Inflammatory macrophage treated with lipopolysaccharide for 4 hours (primary cell): ENCODE measurements around the gene RHBDF2.
A peak's percentile ranks its signal among the peaks of the same experiment; 100 is the strongest.
"Not testable (repeated sequence)": the region's sequence is repeated elsewhere in the genome, so short reads cannot be mapped to it uniquely, and the experiment has no call there.

Experiments
- DNase-seq: peaks from one replicate; pipeline ENCODE4 v3.0.0-alpha.2; 2020

Gene RHBDF2

GRCh38 chr17:76537578-76538280 is 36.5 kb upstream of the RHBDF2 start, which contains the start of gene CYGB:
Gene CYGB (minus strand): TSS chr17:76537709. CDS start chr17:76537542, 167 bp downstream.
- no peak for DNase-seq

- no peak for DNase-seq
Measured at GRCh38 chr17:76537288-76537577, 36.0 kb upstream of the RHBDF2 start.

GRCh38 chr17:76536511-76537287 is 35.5 kb upstream of the RHBDF2 start:
- no peak for DNase-seq

- no peak for DNase-seq
Measured at GRCh38 chr17:76535788-76536510, 34.7 kb upstream of the RHBDF2 start.

GRCh38 chr17:76534831-76535732 is 33.9 kb upstream of the RHBDF2 start:
- no peak for DNase-seq

- not testable (repeated sequence) for DNase-seq
Measured at GRCh38 chr17:76533640-76534359, 32.6 kb upstream of the RHBDF2 start.

- no peak for DNase-seq
Measured at GRCh38 chr17:76532072-76532651, 30.9 kb upstream of the RHBDF2 start.

- DNase-seq = no peak
Measured at GRCh38 chr17:76531486-76532038, 30.3 kb upstream of the RHBDF2 start.

GRCh38 chr17:76530811-76531485 is 29.7 kb upstream of the RHBDF2 start:
- DNase-seq = no peak

GRCh38 chr17:76530095-76530723 is 29.0 kb upstream of the RHBDF2 start:
- peak; percentile 55 for DNase-seq

GRCh38 chr17:76529224-76530094 is 28.2 kb upstream of the RHBDF2 start:
- DNase-seq = peak; percentile 79

GRCh38 chr17:76528528-76529223 is 27.5 kb upstream of the RHBDF2 start:
- no peak for DNase-seq

- no peak for DNase-seq
Measured at GRCh38 chr17:76528156-76528527, 26.9 kb upstream of the RHBDF2 start.

GRCh38 chr17:76527430-76528111 is 26.3 kb upstream of the RHBDF2 start:
- DNase-seq = no peak

- DNase-seq = not testable (repeated sequence)
Measured at GRCh38 chr17:76527016-76527415, 25.8 kb upstream of the RHBDF2 start.

- not testable (repeated sequence) for DNase-seq
Measured at GRCh38 chr17:76525513-76525833, 24.2 kb upstream of the RHBDF2 start.

- DNase-seq = no peak
Measured at GRCh38 chr17:76524598-76525512, 23.6 kb upstream of the RHBDF2 start.
